ENCODE results near the gene RGL1.

RGL1 gene

GRCh38 chr1:183892351-183892793, 87.5 kb downstream of the RGL1 start:
- H3K4me3 ChIP-seq (replicated peaks; ENCODE audit: low read depth, low read length): no peak overlapping the region
- no peak for TF ChIP-seq CTCF (IDR thresholded peaks at IDR 0.05; ENCODE audit: insufficient read depth, low read length, poor library complexity, severe bottlenecking)
- H3K27me3 ChIP-seq (replicated peaks; ENCODE audit: control insufficient read depth, insufficient read depth, low read length): no peaks in the 10 kb centered on the region
- no peak for DNase-seq (ENCODE audit: extremely low read depth, insufficient read length)
- H3K36me3 ChIP-seq (ENCODE audit: control insufficient read depth, insufficient read depth, low read length): peaks cover 6% of the 10 kb centered on the region

- Histone ChIP-seq H3K4me3 (replicated peaks; ENCODE audit: low read depth, low read length) (no peak overlapping the region), H3K36me3 (ENCODE audit: control insufficient read depth, insufficient read depth, low read length) (peaks cover 5% of the 10 kb centered on the region), H3K27me3 (replicated peaks; ENCODE audit: control insufficient read depth, insufficient read depth, low read length) (no peaks in the 10 kb centered on the region)
- no peak for TF ChIP-seq CTCF (IDR thresholded peaks at IDR 0.05; ENCODE audit: insufficient read depth, low read length, poor library complexity, severe bottlenecking)
- DNase-seq (ENCODE audit: extremely low read depth, insufficient read length): no peak
Measured at GRCh38 chr1:183893561-183894289, 88.8 kb downstream of the RGL1 start.

GRCh38 chr1:183894290-183894565, 89.3 kb downstream of the RGL1 start:
- no peak for TF ChIP-seq CTCF (IDR thresholded peaks at IDR 0.05; ENCODE audit: insufficient read depth, low read length, poor library complexity, severe bottlenecking)
- Histone ChIP-seq H3K27me3 (replicated peaks; ENCODE audit: control insufficient read depth, insufficient read depth, low read length) (no peaks in the 10 kb centered on the region), H3K4me3 (replicated peaks; ENCODE audit: low read depth, low read length) (no peak overlapping the region), H3K36me3 (ENCODE audit: control insufficient read depth, insufficient read depth, low read length) (peaks cover 5% of the 10 kb centered on the region)
- no peak for DNase-seq (ENCODE audit: extremely low read depth, insufficient read length)

GRCh38 chr1:183896466-183897048, 91.6 kb downstream of the RGL1 start:
- DNase-seq (ENCODE audit: extremely low read depth, insufficient read length): no peak
- Histone ChIP-seq H3K4me3 (replicated peaks; ENCODE audit: low read depth, low read length) (no peak overlapping the region), H3K27me3 (replicated peaks; ENCODE audit: control insufficient read depth, insufficient read depth, low read length) (no peaks in the 10 kb centered on the region), H3K36me3 (ENCODE audit: control insufficient read depth, insufficient read depth, low read length) (peaks cover 6% of the 10 kb centered on the region)
- no peak for TF ChIP-seq CTCF (IDR thresholded peaks at IDR 0.05; ENCODE audit: insufficient read depth, low read length, poor library complexity, severe bottlenecking)

- Histone ChIP-seq H3K4me3 (replicated peaks; ENCODE audit: low read depth, low read length) (peak overlapping the region; percentile 34), H3K36me3 (ENCODE audit: control insufficient read depth, insufficient read depth, low read length) (peaks cover 6% of the 10 kb centered on the region), H3K27me3 (replicated peaks; ENCODE audit: control insufficient read depth, insufficient read depth, low read length) (no peaks in the 10 kb centered on the region)
- no peak for TF ChIP-seq CTCF (IDR thresholded peaks at IDR 0.05; ENCODE audit: insufficient read depth, low read length, poor library complexity, severe bottlenecking)
- no peak for DNase-seq (ENCODE audit: extremely low read depth, insufficient read length)
Measured at GRCh38 chr1:183898001-183898396, 93.1 kb downstream of the RGL1 start.

Data from GM06990 (cell line).